ENCODE measurements around the gene POLE2. TPM values are rescaled to one million over a fixed set of nuclear protein-coding genes. Genes with fewer than 3 reads are reported as not detected.
"Not testable (repeated sequence)": the region's sequence is repeated elsewhere in the genome, so short reads cannot be mapped to it uniquely, and the experiment has no call there.

Gene POLE2, protein sequence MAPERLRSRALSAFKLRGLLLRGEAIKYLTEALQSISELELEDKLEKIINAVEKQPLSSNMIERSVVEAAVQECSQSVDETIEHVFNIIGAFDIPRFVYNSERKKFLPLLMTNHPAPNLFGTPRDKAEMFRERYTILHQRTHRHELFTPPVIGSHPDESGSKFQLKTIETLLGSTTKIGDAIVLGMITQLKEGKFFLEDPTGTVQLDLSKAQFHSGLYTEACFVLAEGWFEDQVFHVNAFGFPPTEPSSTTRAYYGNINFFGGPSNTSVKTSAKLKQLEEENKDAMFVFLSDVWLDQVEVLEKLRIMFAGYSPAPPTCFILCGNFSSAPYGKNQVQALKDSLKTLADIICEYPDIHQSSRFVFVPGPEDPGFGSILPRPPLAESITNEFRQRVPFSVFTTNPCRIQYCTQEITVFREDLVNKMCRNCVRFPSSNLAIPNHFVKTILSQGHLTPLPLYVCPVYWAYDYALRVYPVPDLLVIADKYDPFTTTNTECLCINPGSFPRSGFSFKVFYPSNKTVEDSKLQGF
- polyA plus RNA-seq (2013, experiment 1 of 2; ENCODE audit: insufficient read length), result 9.2 TPM
- polyA plus RNA-seq (2013, experiment 2 of 2; ENCODE audit: insufficient read length), result 9.1 TPM

DNA sequence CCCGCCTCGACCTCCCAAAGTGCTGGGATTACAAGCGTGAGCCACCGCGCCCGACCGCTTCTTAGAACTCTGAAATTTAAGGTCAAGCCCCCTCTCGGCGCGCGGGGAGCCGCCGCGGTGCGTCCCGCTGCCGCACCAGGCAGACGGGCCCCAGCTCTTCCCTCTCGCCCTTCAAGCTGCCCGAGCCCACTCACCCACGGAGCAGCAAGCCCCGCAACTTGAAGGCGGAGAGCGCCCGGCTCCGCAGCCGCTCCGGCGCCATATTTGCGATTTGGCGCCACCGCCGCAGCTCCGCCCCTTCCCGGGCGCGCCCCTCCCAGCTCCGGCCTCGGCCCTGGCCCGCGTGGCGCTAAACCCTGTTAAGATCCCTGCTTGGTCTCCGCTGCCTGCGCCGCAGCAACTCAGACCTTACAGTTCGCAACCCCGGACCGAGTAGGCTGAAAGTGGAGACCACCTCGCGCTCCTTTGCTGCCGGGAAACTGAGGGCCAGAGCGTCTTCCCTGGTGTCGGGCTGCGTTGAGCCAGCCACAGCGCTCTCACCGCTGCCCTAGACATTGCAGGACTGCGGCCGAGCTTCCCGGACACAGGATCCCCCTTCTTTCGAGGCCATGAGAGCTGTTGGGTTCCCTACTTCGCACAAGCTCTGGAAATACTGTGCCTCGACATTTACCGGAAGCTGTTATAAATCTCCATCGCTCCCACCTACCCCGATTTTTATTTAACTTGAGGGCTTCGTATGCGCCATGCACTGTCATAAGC is at the start of gene POLE2:
Gene POLE2 (minus strand): TSS at position 273 of the 759 bp plus-strand sequence. CDS start 11 bp downstream, at position 262.
- peak; percentile 72 for DNase-seq

GRCh38 chr14:49735669-49736068 is 47.7 kb upstream of the POLE2 start:
- not testable (repeated sequence) for DNase-seq

DNA sequence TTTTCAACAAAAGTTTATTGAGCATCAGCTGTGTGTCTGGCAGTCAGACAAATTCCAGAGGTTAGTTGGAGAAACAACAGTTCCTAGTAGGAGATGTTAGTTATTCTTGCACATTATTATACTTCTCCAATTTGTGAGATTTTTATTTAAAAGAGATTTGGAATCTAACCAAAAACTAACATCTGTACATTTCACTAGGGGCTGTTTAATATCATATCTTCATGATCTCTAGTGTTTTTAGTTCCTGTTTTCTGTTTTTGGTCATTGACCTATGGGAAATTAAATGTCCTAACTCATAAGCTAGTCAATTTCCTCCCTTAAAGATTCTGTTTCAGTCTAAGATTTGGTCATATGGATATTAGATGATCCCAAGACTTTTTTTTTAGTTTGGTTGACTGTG is 45.8 kb upstream of the POLE2 start:
- no peak for DNase-seq

DNA sequence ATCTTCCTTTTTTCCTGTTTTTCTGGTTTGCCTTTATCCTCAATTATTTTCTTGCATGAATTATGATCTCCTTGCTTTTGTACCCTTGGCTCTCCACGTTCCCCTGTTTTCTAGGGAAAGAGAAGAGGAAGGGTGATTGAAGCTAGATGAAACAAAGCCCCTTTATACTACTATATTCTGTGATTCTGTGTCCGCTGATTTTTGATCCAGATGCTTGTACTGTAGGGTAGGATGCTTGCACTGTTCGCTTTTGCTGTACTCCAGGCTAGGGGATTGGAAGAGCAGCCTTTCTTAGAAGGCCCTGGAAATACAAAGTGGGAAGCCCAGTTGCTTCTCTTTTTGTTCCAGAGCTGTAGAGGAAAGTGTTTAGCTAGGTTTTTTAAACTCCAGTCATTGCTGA is 44.9 kb upstream of the POLE2 start:
- no peak for DNase-seq

DNA sequence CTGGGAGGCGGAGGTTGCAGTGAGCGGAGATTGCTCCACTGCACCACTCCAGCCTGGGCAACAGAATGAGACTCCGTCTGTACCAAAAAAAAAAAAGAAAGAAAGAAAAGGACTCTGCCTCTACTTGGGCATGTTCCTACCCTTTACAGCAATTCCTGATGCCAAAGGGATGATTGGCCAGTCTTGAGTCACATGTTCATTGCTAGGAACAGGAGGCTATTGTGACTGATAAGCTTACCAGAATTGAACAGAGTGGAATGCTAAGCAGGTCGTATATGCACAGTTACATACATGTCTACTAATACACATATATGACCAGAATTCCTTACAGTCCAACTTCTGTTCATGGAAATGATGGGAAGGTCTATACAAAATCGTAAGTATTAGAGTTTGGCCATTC is 39.2 kb upstream of the POLE2 start:
- no peak for DNase-seq

DNA sequence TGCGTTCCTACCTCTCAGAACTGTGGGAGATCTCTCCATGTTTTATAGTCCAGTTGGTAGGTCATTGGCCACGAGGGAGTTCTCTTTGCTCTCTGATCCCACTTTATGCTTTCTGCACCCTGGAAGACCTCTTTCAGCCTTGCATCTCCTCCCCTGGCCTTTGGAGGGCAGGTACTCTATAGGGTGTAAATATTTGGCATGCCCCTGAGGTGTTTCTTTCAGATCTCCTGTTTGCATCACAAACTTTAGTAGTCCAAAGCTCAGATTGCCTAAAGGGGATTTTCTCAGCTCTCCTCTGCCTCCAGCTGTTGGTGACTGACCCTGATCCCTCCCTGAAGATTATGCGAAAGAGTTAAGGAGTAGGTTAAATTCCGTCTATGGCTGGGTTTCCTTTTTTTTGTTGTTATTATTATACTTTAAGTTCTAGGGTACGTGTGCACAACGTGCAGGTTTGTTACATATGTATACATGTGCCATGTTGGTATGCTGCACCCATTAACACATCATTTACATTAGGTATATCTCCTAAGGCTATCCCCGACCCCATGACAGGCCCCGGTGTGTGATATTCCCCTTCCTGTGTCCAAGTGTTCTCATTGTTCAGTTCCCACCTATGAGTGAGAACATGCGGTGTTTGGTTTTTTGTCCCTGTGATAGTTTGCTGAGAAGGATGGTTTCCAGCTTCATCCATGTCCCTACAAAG is 33.9 kb upstream of the POLE2 start:
- not testable (repeated sequence) for DNase-seq

GRCh38 chr14:49720744-49721143 is 32.7 kb upstream of the POLE2 start:
- no peak for DNase-seq

GRCh38 chr14:49710993-49711392 is 23.0 kb upstream of the POLE2 start:
- not testable (repeated sequence) for DNase-seq

GRCh38 chr14:49704471-49704870 is 16.5 kb upstream of the POLE2 start:
- not testable (repeated sequence) for DNase-seq

- DNase-seq, result no peak
These were observed 16.0 kb upstream of the POLE2 start for GRCh38 chr14:49703965-49704364.

DNA sequence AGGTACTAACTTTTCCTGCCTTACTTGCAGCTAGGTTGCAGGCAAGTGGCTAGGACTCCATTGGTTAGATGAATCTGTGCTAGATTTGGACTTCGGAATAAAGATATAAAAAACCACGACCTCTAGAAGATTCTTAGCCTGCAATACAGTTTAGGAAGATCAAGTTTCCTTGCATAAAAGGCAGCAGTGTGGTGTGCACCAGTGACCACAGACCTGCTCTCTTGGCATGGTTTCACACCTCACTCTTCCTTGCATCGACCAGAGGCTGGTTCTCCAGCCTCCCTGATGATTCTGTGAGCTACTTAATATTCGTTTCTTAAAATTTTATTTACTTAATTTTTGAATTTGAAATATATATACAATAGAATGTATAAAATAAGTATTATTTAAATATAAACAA is 14.7 kb upstream of the POLE2 start:
- DNase-seq, result no peak

DNA sequence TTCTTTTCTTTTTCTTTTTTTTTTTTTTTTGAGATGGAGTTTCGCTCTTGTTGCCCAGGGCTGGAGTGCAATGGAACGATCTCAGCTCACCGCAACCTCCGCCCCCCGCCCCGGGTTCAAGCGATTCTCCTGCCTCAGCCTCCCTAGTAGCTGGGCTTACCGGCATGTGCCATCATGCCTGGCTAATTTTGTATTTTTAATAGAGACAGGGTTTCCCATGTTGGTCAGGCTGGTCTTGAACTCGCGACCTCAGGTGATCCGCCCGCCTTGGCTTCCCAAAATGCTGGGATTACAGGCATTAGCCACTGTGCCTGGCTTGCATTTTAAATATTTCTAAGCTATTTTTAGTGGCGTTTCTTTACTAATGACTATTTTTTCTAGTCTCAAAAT is 5.7 kb upstream of the POLE2 start:
- not testable (repeated sequence) for DNase-seq

DNA sequence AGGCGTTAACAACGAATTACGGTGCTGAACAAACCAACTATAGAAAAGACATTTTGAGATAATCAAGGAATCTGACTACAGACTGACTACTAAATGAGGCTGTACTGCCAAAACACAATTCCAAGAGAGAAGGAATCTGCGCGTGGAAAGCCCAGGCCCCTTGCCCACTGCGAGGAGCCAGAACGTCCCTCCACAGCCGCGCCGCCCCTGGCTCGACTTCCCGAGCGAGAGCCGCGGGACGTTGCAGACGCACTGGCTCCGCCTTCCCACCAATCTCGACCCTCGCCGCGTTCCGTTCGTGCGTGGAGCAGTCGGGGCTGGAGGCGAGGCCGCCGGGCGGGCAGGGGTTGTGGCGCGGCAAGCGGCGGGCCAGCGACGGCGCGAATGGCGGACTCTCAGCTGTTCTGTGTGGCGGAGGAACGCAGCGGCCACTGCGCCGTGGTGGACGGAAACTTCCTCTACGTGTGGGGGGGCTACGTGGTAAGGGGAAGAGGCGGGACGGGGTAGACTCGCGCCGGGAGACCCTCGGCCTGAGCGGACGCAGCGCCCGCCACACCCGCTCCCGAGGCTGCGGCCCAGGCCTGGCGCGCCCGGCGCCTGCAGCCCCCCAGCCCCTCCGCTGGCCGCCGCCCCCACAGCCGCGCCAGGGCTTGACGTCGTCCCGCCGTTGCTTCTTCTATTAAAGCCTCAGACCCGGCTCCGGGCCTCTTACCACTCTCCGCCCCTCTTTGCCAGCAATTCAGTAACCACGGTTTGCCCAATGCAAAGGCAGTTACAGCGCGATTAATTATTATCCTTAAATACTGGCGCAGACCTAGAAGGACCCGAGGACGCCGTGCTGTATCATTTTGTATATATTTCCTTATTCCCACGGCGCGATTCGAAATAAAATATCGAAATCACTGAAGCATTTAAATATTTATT is 5.1 kb upstream of the POLE2 start, which contains the start of gene KLHDC1:
Gene KLHDC1 (plus strand): TSS at position 310 of the 924 bp plus-strand sequence. CDS start 75 bp downstream, at position 385.
- peak; percentile 76 for DNase-seq

DNA sequence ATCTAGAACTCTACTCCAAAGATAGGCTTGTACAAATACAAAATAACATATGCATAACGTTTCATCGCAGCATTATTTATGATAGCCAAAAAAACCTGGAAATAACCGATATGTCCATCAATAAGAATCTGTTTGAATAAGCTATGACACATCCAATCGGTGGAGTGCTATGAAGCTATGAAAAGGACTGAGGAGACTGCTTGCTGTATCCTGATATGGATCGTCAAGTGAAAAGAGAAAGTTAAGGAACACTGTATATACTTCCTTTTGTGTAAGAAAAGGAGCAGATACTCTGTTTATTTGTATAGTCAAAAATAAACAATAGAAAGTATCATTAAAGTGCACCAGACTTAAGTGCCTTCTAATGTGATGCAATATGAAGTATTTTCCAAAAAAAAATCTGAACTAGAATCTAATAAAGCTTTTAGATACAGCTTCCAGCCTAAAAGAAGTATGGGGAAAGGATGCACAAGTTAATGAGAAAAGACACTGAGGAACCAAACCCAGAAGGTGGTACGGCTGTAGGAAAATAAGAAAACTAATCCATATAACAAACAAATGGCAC is 4.3 kb upstream of the POLE2 start:
- DNase-seq, result no peak

- no peak for DNase-seq
These were observed 3.0 kb upstream of the POLE2 start for GRCh38 chr14:49691031-49691430.

- DNase-seq, result no peak
These were observed 652 bp upstream of the POLE2 start for GRCh38 chr14:49688701-49689030.

DNA sequence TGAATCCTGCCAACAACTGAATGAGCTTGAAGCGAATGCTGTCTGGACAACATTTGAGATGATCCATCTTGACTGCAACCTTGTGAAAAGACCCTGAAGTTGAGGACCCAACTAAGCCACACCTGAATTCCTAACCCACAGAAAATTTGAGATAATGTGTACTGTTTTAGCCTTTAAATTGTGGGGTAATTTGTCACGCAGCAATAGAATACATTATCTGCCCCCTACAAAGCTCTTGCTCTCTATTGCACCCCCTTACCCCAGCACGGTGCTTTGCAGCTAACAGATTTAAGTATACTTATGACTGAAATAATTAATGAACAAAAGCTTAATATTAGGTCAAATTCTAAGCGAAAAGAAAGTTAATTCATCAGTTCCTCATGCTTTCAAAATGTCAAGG is 1.6 kb downstream of the POLE2 start:
- DNase-seq, result no peak

- no peak for DNase-seq
These were observed 8.7 kb downstream of the POLE2 start for GRCh38 chr14:49679271-49679670.

- DNase-seq, result no peak
These were observed 10.4 kb downstream of the POLE2 start for GRCh38 chr14:49677643-49678042.

DNA sequence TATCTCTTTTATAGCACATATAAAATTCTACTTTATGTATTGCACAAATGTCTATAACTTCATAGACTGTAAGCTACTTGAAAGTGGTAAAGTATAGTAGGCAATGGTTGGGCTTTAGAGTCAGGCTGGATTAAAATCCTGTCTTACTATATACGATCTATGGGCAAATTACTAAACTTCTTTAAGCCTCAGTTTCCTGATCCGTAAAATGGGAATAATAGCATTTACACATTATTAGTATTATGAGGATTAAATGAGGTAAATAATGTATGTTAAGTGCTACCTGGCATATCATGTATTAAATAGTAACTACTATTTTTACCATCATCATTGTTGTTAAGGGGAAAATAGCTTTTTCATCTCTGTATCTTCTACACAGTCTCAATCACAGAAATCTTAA is 14.4 kb downstream of the POLE2 start:
- DNase-seq, result no peak

- DNase-seq, result no peak
These were observed 17.5 kb downstream of the POLE2 start for GRCh38 chr14:49670475-49670874.
